Activated naive CD4-positive, alpha-beta T cell treated with anti-CD3 and anti-CD28 coated beads, Interleukin-2, amount 10 ng/mL, durations not matched to agents 7 days and 5 days (primary cell): ENCODE measurements around the gene ATP6V1A.

ENCODE experiments used
- CTCF ChIA-PET: fragments of 350-600 bp; sonication (Branson Sonifier 250); formaldehyde crosslinking; loops from one replicate; lab custom pipeline; 2021; ENCODE audit warnings: antibody characterized with exemption; lab: Charles Lee
- DNase-seq: peaks from one replicate; pipeline ENCODE4 v3.0.0-alpha.2; 2020
- H3K27ac Mint-ChIP-seq: one replicate; pipeline ENCODE4 v1.8.0; 2021; ENCODE audit warnings: mild to moderate bottlenecking, moderate library complexity, mixed read lengths
- H3K27me3 Mint-ChIP-seq: one replicate; pipeline ENCODE4 v1.8.0; 2021; ENCODE audit warnings: mild to moderate bottlenecking, mixed read lengths
- H3K36me3 Mint-ChIP-seq: one replicate; pipeline ENCODE4 v1.8.0; 2021; ENCODE audit warnings: mixed read lengths
- H3K4me1 Mint-ChIP-seq: one replicate; pipeline ENCODE4 v1.8.0; 2021; ENCODE audit warnings: mixed read lengths
- H3K4me3 Mint-ChIP-seq: one replicate; pipeline ENCODE4 v1.8.0; 2021; ENCODE audit warnings: mild to moderate bottlenecking, moderate library complexity, mixed read lengths
- H3K9me3 Mint-ChIP-seq: one replicate; pipeline ENCODE4 v1.8.0; 2021; ENCODE audit warnings: mixed read lengths

Gene ATP6V1A

GRCh38 chr3:113812854-113813253 is 66.0 kb downstream of the ATP6V1A start:
- no peaks in the 10 kb centered on the region for H3K9me3 Mint-ChIP-seq
- no peaks in the 10 kb centered on the region for H3K4me1 Mint-ChIP-seq
- CTCF ChIA-PET = no interaction called here
- H3K36me3 Mint-ChIP-seq = peaks cover 12% of the 10 kb centered on the region
- no peaks in the 10 kb centered on the region for H3K27me3 Mint-ChIP-seq
- H3K4me3 Mint-ChIP-seq = no peak overlapping the region
- DNase-seq = no peak
- H3K27ac Mint-ChIP-seq = no peak overlapping the region

GRCh38 chr3:113819866-113820265 is 73.0 kb downstream of the ATP6V1A start:
- DNase-seq = no peak
- Mint-ChIP-seq H3K9me3 (no peaks in the 10 kb centered on the region), H3K4me1 (no peaks in the 10 kb centered on the region), H3K36me3 (no peaks in the 10 kb centered on the region), H3K27me3 (peaks cover 8% of the 10 kb centered on the region), H3K4me3 (no peak overlapping the region), H3K27ac (no peak overlapping the region)
- CTCF ChIA-PET = no interaction called here

GRCh38 chr3:113825090-113825489 is 78.3 kb downstream of the ATP6V1A start:
- no peaks in the 10 kb centered on the region for H3K9me3 Mint-ChIP-seq
- H3K27me3 Mint-ChIP-seq = peaks cover 5% of the 10 kb centered on the region
- H3K36me3 Mint-ChIP-seq = no peaks in the 10 kb centered on the region
- no peak overlapping the region for H3K4me3 Mint-ChIP-seq
- no peak overlapping the region for H3K27ac Mint-ChIP-seq
- no peak for DNase-seq
- no peaks in the 10 kb centered on the region for H3K4me1 Mint-ChIP-seq
- CTCF ChIA-PET = interaction anchor here (1.4 kb wide), 1 partner anchor 19 kb away, joined by 4 read pairs; no protein-coding TSS in a partner anchor

GRCh38 chr3:113828600-113828999 is 81.8 kb downstream of the ATP6V1A start:
- CTCF ChIA-PET = no interaction called here
- Mint-ChIP-seq H3K27ac (no peak overlapping the region), H3K4me3 (no peak overlapping the region)

GRCh38 chr3:113829576-113830354 is 82.9 kb downstream of the ATP6V1A start:
- H3K27ac Mint-ChIP-seq = no peak overlapping the region
- CTCF ChIA-PET = no interaction called here
- H3K9me3 Mint-ChIP-seq = peaks cover 5% of the 10 kb centered on the region
- H3K27me3 Mint-ChIP-seq = no peaks in the 10 kb centered on the region
- H3K4me3 Mint-ChIP-seq = no peak overlapping the region
- peaks cover 5% of the 10 kb centered on the region for H3K4me1 Mint-ChIP-seq
- peaks cover 2% of the 10 kb centered on the region for H3K36me3 Mint-ChIP-seq
- DNase-seq = no peak

More at GRCh38 chr3:113828600-113828999, 81.8 kb downstream of the ATP6V1A start:
- Mint-ChIP-seq H3K4me1 (peaks cover 5% of the 10 kb centered on the region), H3K27me3 (no peaks in the 10 kb centered on the region), H3K9me3 (peaks cover 5% of the 10 kb centered on the region), H3K36me3 (peaks cover 2% of the 10 kb centered on the region)
- no peak for DNase-seq

GRCh38 chr3:113831103-113831355 is 84.2 kb downstream of the ATP6V1A start:
- no peak overlapping the region for H3K27ac Mint-ChIP-seq

GRCh38 chr3:113832477-113833164 is 85.8 kb downstream of the ATP6V1A start:
- Mint-ChIP-seq H3K9me3 (peaks cover 5% of the 10 kb centered on the region), H3K4me1 (peaks cover 5% of the 10 kb centered on the region), H3K36me3 (peaks cover 2% of the 10 kb centered on the region), H3K27ac (no peak overlapping the region), H3K4me3 (no peak overlapping the region), H3K27me3 (no peaks in the 10 kb centered on the region)
- CTCF ChIA-PET = interaction anchor here (1.0 kb wide), 1 partner anchor 80 kb away, joined by 3 read pairs; no protein-coding TSS in a partner anchor
- DNase-seq = no peak

More at GRCh38 chr3:113831103-113831355, 84.2 kb downstream of the ATP6V1A start:
- no peak overlapping the region for H3K4me3 Mint-ChIP-seq
- H3K27me3 Mint-ChIP-seq = no peaks in the 10 kb centered on the region
- peaks cover 5% of the 10 kb centered on the region for H3K4me1 Mint-ChIP-seq
- peaks cover 5% of the 10 kb centered on the region for H3K9me3 Mint-ChIP-seq
- CTCF ChIA-PET = no interaction called here
- peaks cover 2% of the 10 kb centered on the region for H3K36me3 Mint-ChIP-seq
- no peak for DNase-seq

GRCh38 chr3:113834983-113835382 is 88.1 kb downstream of the ATP6V1A start:
- Mint-ChIP-seq H3K36me3 (peaks cover 2% of the 10 kb centered on the region), H3K27ac (no peak overlapping the region), H3K9me3 (peaks cover 5% of the 10 kb centered on the region), H3K4me3 (no peak overlapping the region), H3K4me1 (peaks cover 11% of the 10 kb centered on the region), H3K27me3 (no peaks in the 10 kb centered on the region)
- CTCF ChIA-PET = interaction anchor here (0.6 to 1.3 kb wide), 5 partner anchors 10 to 588 kb away, joined by 3 to 6 read pairs (median 6); no protein-coding TSS in a partner anchor
- DNase-seq = no peak

GRCh38 chr3:113838631-113839209 is 91.9 kb downstream of the ATP6V1A start, which contains the start of gene GRAMD1C:
Gene GRAMD1C (plus strand): TSS chr3:113838788. CDS start chr3:113838910, 122 bp downstream.
- peak within 1 kb of the TSS; percentile 72 for H3K4me3 Mint-ChIP-seq
- no peaks in the 10 kb centered on the region for H3K36me3 Mint-ChIP-seq
- H3K27ac Mint-ChIP-seq = peak within 1 kb of the TSS; percentile 39
- H3K27me3 Mint-ChIP-seq = peaks cover 6% of the 10 kb centered on the region
- peaks cover 7% of the 10 kb centered on the region for H3K4me1 Mint-ChIP-seq
- CTCF ChIA-PET = interaction anchor here (0.6 to 1.6 kb wide), 7 partner anchors 12 to 1154 kb away, joined by 3 to 7 read pairs (median 4); partner anchors contain the start of gene NAA50
- H3K9me3 Mint-ChIP-seq = no peaks in the 10 kb centered on the region
- DNase-seq = peak; percentile 88

GRCh38 chr3:113839551-113839950 is 92.7 kb downstream of the ATP6V1A start:
- H3K36me3 Mint-ChIP-seq = no peaks in the 10 kb centered on the region
- CTCF ChIA-PET = interaction anchor here (0.9 to 1.8 kb wide), 5 partner anchors 54 to 574 kb away, joined by 3 to 7 read pairs (median 5); partner anchors contain the start of gene NAA50
- H3K9me3 Mint-ChIP-seq = no peaks in the 10 kb centered on the region
- no peak for DNase-seq
- H3K4me3 Mint-ChIP-seq = peak overlapping the region; percentile 72
- no peak overlapping the region for H3K27ac Mint-ChIP-seq
- H3K4me1 Mint-ChIP-seq = peaks cover 7% of the 10 kb centered on the region
- H3K27me3 Mint-ChIP-seq = peaks cover 6% of the 10 kb centered on the region

GRCh38 chr3:113844622-113845222 is 97.9 kb downstream of the ATP6V1A start:
- no peak for DNase-seq
- Mint-ChIP-seq H3K4me1 (no peaks in the 10 kb centered on the region), H3K4me3 (no peak overlapping the region), H3K36me3 (no peaks in the 10 kb centered on the region), H3K27ac (no peak overlapping the region), H3K9me3 (no peaks in the 10 kb centered on the region), H3K27me3 (peaks cover 6% of the 10 kb centered on the region)
- CTCF ChIA-PET = interaction anchor here (0.8 to 3.1 kb wide), 19 partner anchors 9 to 463 kb away, joined by 3 to 15 read pairs (median 4); no protein-coding TSS in a partner anchor

GRCh38 chr3:113847247-113847646 is 100.4 kb downstream of the ATP6V1A start:
- Mint-ChIP-seq H3K27me3 (peaks cover 6% of the 10 kb centered on the region), H3K4me1 (no peaks in the 10 kb centered on the region), H3K36me3 (no peaks in the 10 kb centered on the region), H3K9me3 (no peaks in the 10 kb centered on the region), H3K27ac (no peak overlapping the region), H3K4me3 (no peak overlapping the region)
- CTCF ChIA-PET = interaction anchor here (3.1 kb wide), 1 partner anchor 66 kb away, joined by 15 read pairs; no protein-coding TSS in a partner anchor
- DNase-seq = no peak

- H3K4me3 Mint-ChIP-seq = no peak overlapping the region
- H3K27me3 Mint-ChIP-seq = peaks cover 2% of the 10 kb centered on the region
- H3K9me3 Mint-ChIP-seq = no peaks in the 10 kb centered on the region
- no peaks in the 10 kb centered on the region for H3K4me1 Mint-ChIP-seq
- no peak overlapping the region for H3K27ac Mint-ChIP-seq
- no peaks in the 10 kb centered on the region for H3K36me3 Mint-ChIP-seq
- DNase-seq = no peak
- CTCF ChIA-PET = no interaction called here
These were observed 101.0 kb downstream of the ATP6V1A start for GRCh38 chr3:113847664-113848461.
